Nephron progenitor cell (in vitro differentiated cells): ENCODE measurements around the gene DNAI2.
A peak's percentile ranks its signal among the peaks of the same experiment; 100 is the strongest.

Source experiments
- DNase-seq: peaks from one replicate; pipeline ENCODE4 v3.0.0; 2021
- H3K27ac Mint-ChIP-seq: 2 replicates; pipeline ENCODE4 v1.8.0; 2021; ENCODE audit warnings: mild to moderate bottlenecking, moderate library complexity, mixed read lengths
- H3K27me3 Mint-ChIP-seq: 2 replicates; pipeline ENCODE4 v1.8.0; 2021; ENCODE audit warnings: mild to moderate bottlenecking, low read depth, mixed read lengths; ENCODE audit not compliant: poor library complexity
- H3K36me3 Mint-ChIP-seq: 2 replicates; pipeline ENCODE4 v1.8.0; 2021; ENCODE audit warnings: low read depth, mixed read lengths
- H3K4me1 Mint-ChIP-seq: 2 replicates; pipeline ENCODE4 v1.8.0; 2021; ENCODE audit warnings: mixed read lengths
- H3K4me3 Mint-ChIP-seq: 2 replicates; pipeline ENCODE4 v1.8.0; 2021; ENCODE audit warnings: mild to moderate bottlenecking, moderate library complexity, mixed read lengths
- H3K9me3 Mint-ChIP-seq: 2 replicates; pipeline ENCODE4 v1.8.0; 2021; ENCODE audit warnings: mild to moderate bottlenecking, moderate library complexity, mixed read lengths
- CTCF ChIP-seq: fragments of 200-600 bp; sonication (generic); IDR thresholded peaks from 2 replicates; pipeline ENCODE4 v1.5.0; 2021; ENCODE audit warnings: antibody characterized with exemption

The DNAI2 gene

GRCh38 chr17:74328487-74328886 lies 54.5 kb downstream of the DNAI2 start:
- no peak overlapping the region for H3K27ac Mint-ChIP-seq
- no peaks in the 10 kb centered on the region for H3K36me3 Mint-ChIP-seq
- peaks cover 59% of the 10 kb centered on the region for H3K27me3 Mint-ChIP-seq
- no peak for TF ChIP-seq CTCF
- DNase-seq, result no peak
- H3K4me1 Mint-ChIP-seq, result peaks cover 41% of the 10 kb centered on the region
- H3K4me3 Mint-ChIP-seq, result no peak overlapping the region
- H3K9me3 Mint-ChIP-seq, result no peaks in the 10 kb centered on the region

- Mint-ChIP-seq H3K4me1 (peaks cover 41% of the 10 kb centered on the region), H3K4me3 (peak overlapping the region; percentile 20), H3K36me3 (no peaks in the 10 kb centered on the region), H3K9me3 (no peaks in the 10 kb centered on the region), H3K27me3 (peaks cover 53% of the 10 kb centered on the region), H3K27ac (no peak overlapping the region)
- DNase-seq, result no peak
- TF ChIP-seq CTCF, result no peak
Measured at GRCh38 chr17:74329378-74329777, 55.3 kb downstream of the DNAI2 start.

- Mint-ChIP-seq H3K4me1 (peaks cover 37% of the 10 kb centered on the region), H3K4me3 (no peak overlapping the region), H3K27ac (no peak overlapping the region), H3K27me3 (peaks cover 45% of the 10 kb centered on the region), H3K9me3 (no peaks in the 10 kb centered on the region), H3K36me3 (no peaks in the 10 kb centered on the region)
- DNase-seq, result no peak
- TF ChIP-seq CTCF, result no peak
Measured at GRCh38 chr17:74330446-74330845, 56.4 kb downstream of the DNAI2 start.

- no peak for DNase-seq
- no peaks in the 10 kb centered on the region for H3K36me3 Mint-ChIP-seq
- H3K9me3 Mint-ChIP-seq, result no peaks in the 10 kb centered on the region
- peak overlapping the region; percentile 55 for H3K4me3 Mint-ChIP-seq
- peaks cover 27% of the 10 kb centered on the region for H3K4me1 Mint-ChIP-seq
- H3K27me3 Mint-ChIP-seq, result peaks cover 40% of the 10 kb centered on the region
- peak overlapping the region; percentile 8 for H3K27ac Mint-ChIP-seq
- TF ChIP-seq CTCF, result no peak
Measured at GRCh38 chr17:74332017-74332650, 58.1 kb downstream of the DNAI2 start.

GRCh38 chr17:74332763-74333283 lies 58.8 kb downstream of the DNAI2 start:
- H3K4me3 Mint-ChIP-seq, result no peak overlapping the region
- DNase-seq, result no peak
- H3K36me3 Mint-ChIP-seq, result no peaks in the 10 kb centered on the region
- H3K4me1 Mint-ChIP-seq, result peaks cover 20% of the 10 kb centered on the region
- H3K27ac Mint-ChIP-seq, result no peak overlapping the region
- TF ChIP-seq CTCF, result no peak
- peaks cover 37% of the 10 kb centered on the region for H3K27me3 Mint-ChIP-seq
- H3K9me3 Mint-ChIP-seq, result no peaks in the 10 kb centered on the region
